HepG2 (cell line): ENCODE results near the gene GAGE10. TPM values are rescaled to one million over a fixed set of nuclear protein-coding genes. Genes with fewer than 3 reads are reported as not detected.

ENCODE experiments used
- HBP1 ChIP-seq: IDR thresholded peaks from 2 replicates; pipeline ENCODE4 v1.6.1; 2016; ENCODE audit warnings: low read depth, control low read depth
- JUN ChIP-seq: sonication (generic); formaldehyde crosslinking; IDR thresholded peaks from 2 replicates; pipeline ENCODE4 v1.4.0; 2020; ENCODE audit warnings: mild to moderate bottlenecking, missing genetic modification reagents
- MAFF ChIP-seq: IDR thresholded peaks from 2 replicates; pipeline ENCODE4 v1.6.1; 2011; ENCODE audit warnings: low read depth, low read length, improper control_type of control experiment
- NAIF1 ChIP-seq: sonication (generic); formaldehyde crosslinking; IDR thresholded peaks from 2 replicates; pipeline ENCODE4 v1.5.0; 2020; ENCODE audit warnings: mild to moderate bottlenecking, missing genetic modification reagents, borderline replicate concordance
- NFAT5 ChIP-seq: sonication (generic); formaldehyde crosslinking; IDR thresholded peaks from 2 replicates; pipeline ENCODE4 v1.4.0; 2020; ENCODE audit warnings: missing genetic modification reagents
- NR2F6 ChIP-seq, 2 experiments: IDR thresholded peaks; 2 replicates each; pipeline ENCODE4 v1.6.1; 2016; ENCODE audit warnings: antibody characterized with exemption in 1 of 2, mild to moderate bottlenecking in 1 of 2
- RAD21 ChIP-seq: fragments of 450-650 bp; formaldehyde crosslinking; IDR thresholded peaks from 2 replicates; pipeline ENCODE4 v1.5.0; 2020; ENCODE audit warnings: mild to moderate bottlenecking
- ZNF446 ChIP-seq: sonication (generic); formaldehyde crosslinking; IDR thresholded peaks from 2 replicates; pipeline ENCODE4 v1.5.0; 2020; ENCODE audit warnings: mild to moderate bottlenecking, missing genetic modification reagents
- ZNF580 ChIP-seq: IDR thresholded peaks from 2 replicates; pipeline ENCODE4 v1.6.1; 2016; ENCODE audit warnings: low read depth, borderline replicate concordance
- ZNF609 ChIP-seq: sonication (generic); formaldehyde crosslinking; IDR thresholded peaks from 2 replicates; pipeline ENCODE4 v1.4.0; 2020; ENCODE audit warnings: mild to moderate bottlenecking, missing genetic modification reagents, borderline replicate concordance
- ZNF672 ChIP-seq: sonication (generic); formaldehyde crosslinking; IDR thresholded peaks from 2 replicates; pipeline ENCODE4 v1.8.1; 2022; ENCODE audit warnings: missing genetic modification reagents
- ZNF75D ChIP-seq: sonication (generic); formaldehyde crosslinking; IDR thresholded peaks from 2 replicates; pipeline ENCODE4 v1.8.1; 2023; ENCODE audit warnings: missing genetic modification reagents, mild to moderate bottlenecking, borderline replicate concordance
- polyA plus RNA-seq, 8 experiments: library from polyadenylated mRNA; depleted of rRNA in 3 of 8; stranded (reverse) in 7 of 8; unstranded in 1 of 8; fragments of >200 nt; fragmentation: Illumina TruSeq in 4 of 8; extraction: Trizol in 4 of 8; gene quantifications; 2 replicates each; pipeline versions ENCODE4 v1.2.1 to v1.2.3, GENCODE V29; 2011 to 2016; ENCODE audit warnings: low read depth in 4 of 8, missing spikeins in 1 of 8, mixed read lengths in 1 of 8; ENCODE audit not compliant: insufficient read depth in 1 of 8
- total RNA-seq, 5 experiments: library from RNA; depleted of rRNA; stranded (reverse); fragments of >200 nt; fragmentation: Illumina TruSeq; extraction: Trizol; gene quantifications; 2 replicates each; pipeline ENCODE4 v1.2.3, GENCODE V29; 2016; ENCODE audit warnings: low read depth in 1 of 5

Gene GAGE10
- total and polyA plus RNA-seq, 2 of the 13 experiments (the other 11 are each of a cell fraction or from before 2014, with no cell fraction given): not detected

GRCh38 chrX:49269010-49269766 lies 34.3 kb upstream of the GAGE10 start (continued):
- TF ChIP-seq HBP1 (CRISPR knock-in tag): no peak
- TF ChIP-seq ZNF609 (CRISPR knock-in tag): no peak
- no peak for TF ChIP-seq RAD21
- TF ChIP-seq ZNF75D (CRISPR knock-in tag): no peak
- no peak for TF ChIP-seq JUN (CRISPR knock-in tag)
- no peak for TF ChIP-seq NR2F6 (IDR thresholded peaks at IDR 0.05)
- TF ChIP-seq NR2F6 (CRISPR knock-in tag; IDR thresholded peaks at IDR 0.05): no peak
- no peak for TF ChIP-seq ZNF672
- 0 out of 2 replicates have a peak, but pooled peaks have one; percentile 29 for TF ChIP-seq NAIF1 (CRISPR knock-in tag)
- TF ChIP-seq NFAT5 (CRISPR knock-in tag): no peak
- no peak for TF ChIP-seq ZNF446 (CRISPR knock-in tag)
- TF ChIP-seq MAFF: no peak
- no peak for TF ChIP-seq ZNF580 (CRISPR knock-in tag)
